OCI-LY3 (cell line): Measurements from ENCODE around the gene WIPF3.

Experiments
- H2AFZ ChIP-seq: fragments of 200-600, 300-600 bp; shearing (Covaris generic); 2 replicates; pipeline ENCODE4 v1.6.0; 2014; ENCODE audit warnings: antibody characterized with exemption, low read depth, low read length
- H3K27ac ChIP-seq: fragments of 200-600, 300-600 bp; sonication (generic); 2 replicates; pipeline ENCODE4 v1.5.1; 2014; ENCODE audit warnings: mild to moderate bottlenecking, low read length, moderate library complexity, mixed read lengths
- H3K27me3 ChIP-seq: fragments of 200-600, 300-600 bp; sonication (generic); 2 replicates; pipeline ENCODE4 v1.6.1; 2014; ENCODE audit warnings: low read depth, low read length, mixed read lengths
- H3K36me3 ChIP-seq: fragments of 200-600, 300-600 bp; sonication (generic); replicated peaks from 2 replicates; pipeline ENCODE3; 2014; ENCODE audit warnings: low read depth, low read length, mixed read lengths
- H3K4me1 ChIP-seq: fragments of 300-600, 200-600 bp; sonication (generic); 2 replicates; pipeline ENCODE4 v1.6.1; 2014; ENCODE audit warnings: low read length, mixed read lengths
- H3K4me2 ChIP-seq: fragments of 200-600, 300-600 bp; sonication (generic); 2 replicates; pipeline ENCODE4 v1.6.1; 2014; ENCODE audit warnings: low read length, mixed read lengths
- H3K4me3 ChIP-seq: fragments of 300-600, 200-600 bp; sonication (generic); 2 replicates; pipeline ENCODE4 v1.5.1; 2014; ENCODE audit warnings: antibody characterized with exemption, mild to moderate bottlenecking, low read length, moderate library complexity
- H3K79me2 ChIP-seq: fragments of 300-600, 200-600 bp; shearing (Covaris generic); 2 replicates; pipeline ENCODE4 v1.6.1; 2014; ENCODE audit warnings: mild to moderate bottlenecking, low read length, mixed read lengths
- H3K9ac ChIP-seq: fragments of 300-600, 200-600 bp; shearing (Covaris generic); 2 replicates; pipeline ENCODE4 v1.6.0; 2014; ENCODE audit warnings: mild to moderate bottlenecking, low read length, moderate library complexity
- H3K9me3 ChIP-seq: fragments of 200-600, 300-600 bp; shearing (Covaris generic); 2 replicates; pipeline ENCODE4 v1.6.1; 2014; ENCODE audit warnings: low read length, mixed read lengths; ENCODE audit not compliant: insufficient read depth
- H4K20me1 ChIP-seq: fragments of 200-600, 300-600 bp; sonication (generic); 2 replicates; pipeline ENCODE4 v1.6.1; 2016; ENCODE audit warnings: low read length, mixed read lengths; ENCODE audit not compliant: insufficient read depth
- EZH2phosphoT487 ChIP-seq: fragments of 200-600 bp; shearing (Covaris generic); IDR thresholded peaks from 2 replicates; pipeline ENCODE4 v1.6.1; 2018; ENCODE audit warnings: antibody characterized with exemption, mixed run types, low read depth
- TF ChIP-seq, protein P1 (sequence below): fragments of 200-600, 300-600 bp; sonication (generic); IDR thresholded peaks from 2 replicates; pipeline ENCODE4 v1.5.1; 2014; ENCODE audit warnings: antibody characterized with exemption, low read length, low read depth

Gene WIPF3

GRCh38 chr7:29892231-29892630 is 85.9 kb downstream of the WIPF3 start:
- no peaks in the 10 kb centered on the region for H3K79me2 ChIP-seq
- no peaks in the 10 kb centered on the region for H3K9me3 ChIP-seq
- TF ChIP-seq, protein P1, sequence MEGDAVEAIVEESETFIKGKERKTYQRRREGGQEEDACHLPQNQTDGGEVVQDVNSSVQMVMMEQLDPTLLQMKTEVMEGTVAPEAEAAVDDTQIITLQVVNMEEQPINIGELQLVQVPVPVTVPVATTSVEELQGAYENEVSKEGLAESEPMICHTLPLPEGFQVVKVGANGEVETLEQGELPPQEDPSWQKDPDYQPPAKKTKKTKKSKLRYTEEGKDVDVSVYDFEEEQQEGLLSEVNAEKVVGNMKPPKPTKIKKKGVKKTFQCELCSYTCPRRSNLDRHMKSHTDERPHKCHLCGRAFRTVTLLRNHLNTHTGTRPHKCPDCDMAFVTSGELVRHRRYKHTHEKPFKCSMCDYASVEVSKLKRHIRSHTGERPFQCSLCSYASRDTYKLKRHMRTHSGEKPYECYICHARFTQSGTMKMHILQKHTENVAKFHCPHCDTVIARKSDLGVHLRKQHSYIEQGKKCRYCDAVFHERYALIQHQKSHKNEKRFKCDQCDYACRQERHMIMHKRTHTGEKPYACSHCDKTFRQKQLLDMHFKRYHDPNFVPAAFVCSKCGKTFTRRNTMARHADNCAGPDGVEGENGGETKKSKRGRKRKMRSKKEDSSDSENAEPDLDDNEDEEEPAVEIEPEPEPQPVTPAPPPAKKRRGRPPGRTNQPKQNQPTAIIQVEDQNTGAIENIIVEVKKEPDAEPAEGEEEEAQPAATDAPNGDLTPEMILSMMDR: no peak
- no peak for TF ChIP-seq EZH2phosphoT487
- no peak overlapping the region for H3K9ac ChIP-seq
- H4K20me1 ChIP-seq: no peaks in the 10 kb centered on the region
- H3K4me3 ChIP-seq: no peak overlapping the region
- H3K27ac ChIP-seq: no peak overlapping the region
- no peaks in the 10 kb centered on the region for H3K27me3 ChIP-seq
- no peak overlapping the region for H3K4me2 ChIP-seq
- H3K4me1 ChIP-seq: no peaks in the 10 kb centered on the region
- no peaks in the 10 kb centered on the region for H3K36me3 ChIP-seq
- H2AFZ ChIP-seq: no peak overlapping the region

DNA sequence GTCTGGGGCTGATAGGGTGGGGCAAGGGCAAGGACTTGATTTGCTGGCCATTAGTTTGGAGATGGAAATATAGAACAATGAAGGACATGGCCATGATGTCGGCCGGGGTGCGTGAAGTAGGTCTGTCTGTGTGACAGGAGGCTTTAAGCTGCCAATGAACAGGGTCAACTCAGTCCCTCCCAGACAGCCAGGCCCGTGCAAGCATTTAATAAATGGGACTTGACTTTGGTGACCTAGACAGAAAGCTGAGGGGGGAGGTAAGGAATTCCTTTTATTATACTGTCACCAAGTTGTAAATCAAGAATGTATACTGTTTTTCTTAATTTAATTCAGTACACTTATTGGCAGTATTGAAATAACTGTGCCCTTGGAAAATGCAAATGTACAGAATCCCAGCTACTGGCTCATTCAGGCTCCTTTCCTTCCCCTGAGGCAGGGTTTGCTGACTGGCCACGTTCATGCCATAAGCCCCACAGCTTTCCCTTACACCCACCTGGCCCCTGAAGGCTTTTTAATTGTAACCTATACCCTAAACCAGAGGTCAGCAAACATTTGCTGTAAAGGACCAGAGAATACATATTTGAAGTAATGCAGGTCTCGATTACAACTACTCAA is 87.2 kb downstream of the WIPF3 start:
- Histone ChIP-seq H3K4me1 (no peaks in the 10 kb centered on the region), H3K27me3 (no peaks in the 10 kb centered on the region), H3K4me3 (no peak overlapping the region), H2AFZ (no peak overlapping the region), H4K20me1 (no peaks in the 10 kb centered on the region), H3K9ac (no peak overlapping the region), H3K27ac (no peak overlapping the region), H3K36me3 (no peaks in the 10 kb centered on the region), H3K79me2 (no peaks in the 10 kb centered on the region), H3K9me3 (no peaks in the 10 kb centered on the region), H3K4me2 (no peak overlapping the region)
- TF ChIP-seq EZH2phosphoT487: no peak
- TF ChIP-seq, protein P1: no peak

- Histone ChIP-seq H2AFZ (no peak overlapping the region), H3K4me3 (no peak overlapping the region), H3K79me2 (no peaks in the 10 kb centered on the region), H3K4me1 (no peaks in the 10 kb centered on the region), H3K4me2 (no peak overlapping the region), H3K9me3 (no peaks in the 10 kb centered on the region), H3K36me3 (no peaks in the 10 kb centered on the region), H3K9ac (no peak overlapping the region), H3K27me3 (no peaks in the 10 kb centered on the region), H4K20me1 (no peaks in the 10 kb centered on the region), H3K27ac (no peak overlapping the region)
- TF ChIP-seq, protein P1: no peak
- TF ChIP-seq EZH2phosphoT487: no peak
Observed at GRCh38 chr7:29894256-29894655, 87.9 kb downstream of the WIPF3 start.

GRCh38 chr7:29895559-29895958 is 89.3 kb downstream of the WIPF3 start:
- H3K4me3 ChIP-seq: no peak overlapping the region
- no peak overlapping the region for H3K9ac ChIP-seq
- H4K20me1 ChIP-seq: no peaks in the 10 kb centered on the region
- no peaks in the 10 kb centered on the region for H3K9me3 ChIP-seq
- no peak overlapping the region for H3K4me2 ChIP-seq
- TF ChIP-seq EZH2phosphoT487: no peak
- TF ChIP-seq, protein P1: no peak
- no peaks in the 10 kb centered on the region for H3K79me2 ChIP-seq
- no peaks in the 10 kb centered on the region for H3K36me3 ChIP-seq
- H3K27me3 ChIP-seq: no peaks in the 10 kb centered on the region
- no peak overlapping the region for H2AFZ ChIP-seq
- no peaks in the 10 kb centered on the region for H3K4me1 ChIP-seq
- no peak overlapping the region for H3K27ac ChIP-seq
